Loucy (cell line): ENCODE measurements around the gene C16orf95.

Source experiments
- H2AFZ ChIP-seq: fragments of 200-600 bp; sonication (generic); 2 replicates; pipeline ENCODE4 v1.6.0; 2016; ENCODE audit warnings: antibody characterized with exemption, mild to moderate bottlenecking, low read length, moderate library complexity
- H3F3A ChIP-seq: fragments of 200-600 bp; 2 replicates; pipeline ENCODE4 v1.6.0; 2016; ENCODE audit warnings: antibody characterized with exemption, low read depth, mild to moderate bottlenecking
- H3K27me3 ChIP-seq: fragments of 200-600 bp; sonication (generic); 2 replicates; pipeline ENCODE4 v1.6.1; 2014; ENCODE audit warnings: low read length, mild to moderate bottlenecking; ENCODE audit not compliant: insufficient read depth, poor library complexity, severe bottlenecking
- H3K36me3 ChIP-seq: fragments of 200-600 bp; sonication (generic); 2 replicates; pipeline ENCODE4 v1.6.1; 2016; ENCODE audit warnings: low read length; ENCODE audit not compliant: insufficient read depth
- H3K4me1 ChIP-seq: fragments of 200-600 bp; sonication (generic); 2 replicates; pipeline ENCODE4 v1.5.1; 2014; ENCODE audit warnings: low read length, mild to moderate bottlenecking; ENCODE audit not compliant: insufficient read depth, poor library complexity, severe bottlenecking
- H3K4me2 ChIP-seq: fragments of 200-600 bp; sonication (generic); 2 replicates; pipeline ENCODE4 v1.6.0; 2014; ENCODE audit warnings: antibody characterized with exemption, low read length, low read depth, mild to moderate bottlenecking; ENCODE audit not compliant: poor library complexity, severe bottlenecking
- H3K4me3 ChIP-seq: fragments of 200-600 bp; sonication (generic); 2 replicates; pipeline ENCODE4 v1.5.1; 2014; ENCODE audit warnings: low read length, mild to moderate bottlenecking, mixed read lengths; ENCODE audit not compliant: poor library complexity, severe bottlenecking
- H3K79me2 ChIP-seq: fragments of 200-600 bp; sonication (generic); 2 replicates; pipeline ENCODE4 v1.6.1; 2014; ENCODE audit warnings: low read length; ENCODE audit not compliant: insufficient read depth
- H3K9ac ChIP-seq: fragments of 200-600 bp; sonication (generic); 2 replicates; pipeline ENCODE4 v1.6.0; 2014; ENCODE audit warnings: mild to moderate bottlenecking, low read depth, low read length, moderate library complexity; ENCODE audit not compliant: poor library complexity, severe bottlenecking
- H3K9me2 ChIP-seq: fragments of 200-600 bp; sonication (generic); replicated peaks from 2 replicates; pipeline ENCODE4 v1.6.1; 2016; ENCODE audit warnings: low read depth, low read length, mixed read lengths
- H3K9me3 ChIP-seq: fragments of 200-600 bp; sonication (generic); 2 replicates; pipeline ENCODE4 v1.6.1; 2014; ENCODE audit warnings: mild to moderate bottlenecking, antibody characterized with exemption, low read length, low read depth; ENCODE audit not compliant: insufficient read depth
- H4K20me1 ChIP-seq: fragments of 200-600 bp; sonication (generic); 2 replicates; pipeline ENCODE4 v1.6.0; 2014; ENCODE audit warnings: antibody characterized with exemption, low read length, mild to moderate bottlenecking; ENCODE audit not compliant: insufficient read depth, poor library complexity, severe bottlenecking
- EZH2phosphoT487 ChIP-seq: fragments of 200-600 bp; IDR thresholded peaks from 2 replicates; pipeline ENCODE4 v1.6.1; 2018; ENCODE audit warnings: antibody characterized with exemption, mild to moderate bottlenecking, moderate library complexity, borderline replicate concordance
- TF ChIP-seq, protein P1 (sequence below): fragments of 200-600 bp; sonication (generic); conservative IDR thresholded peaks from 2 replicates; pipeline ENCODE4 v1.5.1; 2014; ENCODE audit warnings: mild to moderate bottlenecking, antibody characterized with exemption, low read length

C16orf95 gene

DNA sequence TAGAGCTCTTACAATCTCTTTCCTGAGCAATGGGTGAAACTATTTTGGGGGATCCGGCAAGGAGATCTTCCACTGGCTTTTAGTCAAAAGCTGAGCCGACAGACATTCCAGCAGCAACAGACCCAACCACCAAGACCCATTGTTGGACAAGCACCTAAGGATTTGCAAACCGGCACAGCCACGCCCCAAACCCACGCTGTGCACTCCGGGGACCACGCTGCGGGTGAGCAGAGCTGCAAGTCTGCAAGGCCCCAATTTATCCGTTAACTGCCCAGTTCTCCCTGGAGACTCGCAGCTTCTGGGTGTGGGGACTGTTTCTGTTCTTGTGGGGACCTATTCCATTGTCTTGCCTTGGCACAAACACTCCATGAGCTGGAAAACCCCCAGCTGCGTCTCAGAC is 45.9 kb downstream of the C16orf95 start:
- Histone ChIP-seq H3K4me2 (no peak overlapping the region), H3K9ac (no peak overlapping the region), H3K4me1 (peaks cover 28% of the 10 kb centered on the region)

DNA sequence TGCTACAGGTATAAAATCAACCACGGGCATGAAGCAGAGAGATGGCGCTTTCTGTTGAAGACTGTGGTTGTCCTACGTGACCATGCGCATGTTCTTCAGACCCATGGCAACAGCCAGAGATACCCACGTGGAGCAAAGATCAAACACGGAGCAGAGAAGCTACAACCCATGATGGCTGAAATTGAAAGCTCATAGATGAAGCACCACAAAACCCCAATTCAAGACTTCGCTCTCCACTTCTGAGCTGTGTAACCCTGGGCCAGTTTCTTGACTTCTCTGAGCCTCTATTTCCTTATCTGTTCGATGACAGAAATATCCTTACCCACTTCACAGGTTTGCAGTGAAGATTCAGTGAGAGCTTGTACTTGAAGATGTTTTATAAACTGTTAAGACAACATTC is 49.6 kb downstream of the C16orf95 start:
- TF ChIP-seq EZH2phosphoT487, result no peak
- TF ChIP-seq, protein P1, sequence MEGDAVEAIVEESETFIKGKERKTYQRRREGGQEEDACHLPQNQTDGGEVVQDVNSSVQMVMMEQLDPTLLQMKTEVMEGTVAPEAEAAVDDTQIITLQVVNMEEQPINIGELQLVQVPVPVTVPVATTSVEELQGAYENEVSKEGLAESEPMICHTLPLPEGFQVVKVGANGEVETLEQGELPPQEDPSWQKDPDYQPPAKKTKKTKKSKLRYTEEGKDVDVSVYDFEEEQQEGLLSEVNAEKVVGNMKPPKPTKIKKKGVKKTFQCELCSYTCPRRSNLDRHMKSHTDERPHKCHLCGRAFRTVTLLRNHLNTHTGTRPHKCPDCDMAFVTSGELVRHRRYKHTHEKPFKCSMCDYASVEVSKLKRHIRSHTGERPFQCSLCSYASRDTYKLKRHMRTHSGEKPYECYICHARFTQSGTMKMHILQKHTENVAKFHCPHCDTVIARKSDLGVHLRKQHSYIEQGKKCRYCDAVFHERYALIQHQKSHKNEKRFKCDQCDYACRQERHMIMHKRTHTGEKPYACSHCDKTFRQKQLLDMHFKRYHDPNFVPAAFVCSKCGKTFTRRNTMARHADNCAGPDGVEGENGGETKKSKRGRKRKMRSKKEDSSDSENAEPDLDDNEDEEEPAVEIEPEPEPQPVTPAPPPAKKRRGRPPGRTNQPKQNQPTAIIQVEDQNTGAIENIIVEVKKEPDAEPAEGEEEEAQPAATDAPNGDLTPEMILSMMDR, result no peak
- Histone ChIP-seq H3K27me3 (no peaks in the 10 kb centered on the region), H3K4me3 (no peak overlapping the region), H3K4me2 (no peak overlapping the region), H3K4me1 (peaks cover 4% of the 10 kb centered on the region), H3K79me2 (no peaks in the 10 kb centered on the region), H3K9me2 (no peaks in the 10 kb centered on the region), H3K9ac (no peak overlapping the region), H3F3A (no peaks in the 10 kb centered on the region), H2AFZ (no peak overlapping the region), H4K20me1 (no peaks in the 10 kb centered on the region), H3K36me3 (no peaks in the 10 kb centered on the region), H3K9me3 (peaks cover 6% of the 10 kb centered on the region; the same call in 1 of the 2 replicates)

More for the DNA sequence above, 45.9 kb downstream of the C16orf95 start:
- Histone ChIP-seq H3K36me3 (no peaks in the 10 kb centered on the region), H3K79me2 (no peaks in the 10 kb centered on the region), H2AFZ (no peak overlapping the region), H4K20me1 (no peaks in the 10 kb centered on the region), H3K9me2 (no peaks in the 10 kb centered on the region), H3K4me3 (no peak overlapping the region), H3K9me3 (peaks cover 6% of the 10 kb centered on the region; the same call in 1 of the 2 replicates), H3F3A (no peaks in the 10 kb centered on the region), H3K27me3 (no peaks in the 10 kb centered on the region)
- TF ChIP-seq, protein P1, result no peak
- no peak for TF ChIP-seq EZH2phosphoT487

DNA sequence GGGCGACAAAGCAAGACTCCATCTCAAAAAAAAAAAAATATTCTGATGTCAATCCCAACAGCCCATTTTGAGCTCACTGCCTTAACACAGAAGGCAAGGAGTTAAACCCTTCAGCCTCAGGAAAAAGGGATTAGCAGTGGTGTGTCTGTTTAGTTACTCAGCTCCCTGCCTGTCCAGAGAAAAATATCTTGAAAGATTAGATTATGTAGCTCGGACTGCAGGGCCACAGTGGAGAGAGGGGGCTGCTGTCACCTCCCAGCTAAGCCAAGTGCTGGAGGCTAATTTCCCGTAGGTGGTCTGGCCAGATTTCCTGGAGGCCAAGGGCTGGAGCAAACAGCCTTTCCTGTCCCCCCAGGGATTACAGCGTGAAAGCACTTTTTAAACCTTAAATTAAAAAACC is 50.3 kb downstream of the C16orf95 start:
- Histone ChIP-seq H2AFZ (no peak overlapping the region), H3K27me3 (no peaks in the 10 kb centered on the region), H3K9me3 (peaks cover 6% of the 10 kb centered on the region; the same call in 1 of the 2 replicates), H3K4me2 (no peak overlapping the region), H3K79me2 (no peaks in the 10 kb centered on the region), H3K4me1 (peaks cover 4% of the 10 kb centered on the region), H3K36me3 (no peaks in the 10 kb centered on the region), H4K20me1 (no peaks in the 10 kb centered on the region), H3F3A (no peaks in the 10 kb centered on the region), H3K9ac (no peak overlapping the region), H3K4me3 (no peak overlapping the region), H3K9me2 (no peaks in the 10 kb centered on the region)
- no peak for TF ChIP-seq EZH2phosphoT487
- TF ChIP-seq, protein P1, result no peak
